H1 (cell line): ENCODE results near the gene PIAS1.

Experiments
- CTBP2 ChIP-seq: IDR thresholded peaks from 2 replicates; pipeline ENCODE4 v1.7.0; 2011; ENCODE audit warnings: borderline replicate concordance, mild to moderate bottlenecking, moderate library complexity, mixed read lengths, low read length; ENCODE audit not compliant: insufficient read depth, insufficient read length
- TF ChIP-seq, protein P1 (sequence below): IDR thresholded peaks from 2 replicates; pipeline ENCODE4 v1.6.1; 2012; ENCODE audit warnings: inconsistent platforms

DNA sequence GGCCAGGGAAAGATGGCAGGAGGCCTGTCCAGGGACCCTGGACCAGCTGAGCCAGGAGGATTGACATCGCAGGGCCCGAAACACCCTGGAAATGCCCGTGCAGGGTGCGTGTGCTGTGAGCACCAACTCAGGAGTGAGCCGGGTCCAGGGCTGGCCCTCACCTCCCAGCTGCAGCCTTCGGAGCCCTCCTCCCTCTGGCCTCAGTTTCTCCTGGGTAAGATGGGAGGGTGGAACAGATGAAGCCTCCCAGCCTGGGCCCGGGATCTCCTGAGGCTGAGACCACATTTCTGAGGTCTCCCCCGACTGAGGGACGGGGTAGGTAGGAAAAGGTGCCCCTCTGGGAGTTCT, 156.3 kb downstream of the PIAS1 start:
- TF ChIP-seq, protein P1, sequence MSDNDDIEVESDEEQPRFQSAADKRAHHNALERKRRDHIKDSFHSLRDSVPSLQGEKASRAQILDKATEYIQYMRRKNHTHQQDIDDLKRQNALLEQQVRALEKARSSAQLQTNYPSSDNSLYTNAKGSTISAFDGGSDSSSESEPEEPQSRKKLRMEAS: no peak
- TF ChIP-seq CTBP2: no peak
